Measurements from ENCODE around the gene XAF1. TPM values are rescaled to one million over a fixed set of nuclear protein-coding genes. Genes with fewer than 3 reads are reported as not detected.
"Not testable (repeated sequence)": the region's sequence is repeated elsewhere in the genome, so short reads cannot be mapped to it uniquely, and the experiment has no call there.

XAF1 gene
- total and polyA plus RNA-seq, 9 donors: 33.3 to 111 (median 81.4) TPM

- Histone ChIP-seq H3K4me3 (peak overlapping the region; percentile 56), H3K36me3 (no peaks in the 10 kb centered on the region), H3K9me3 (no peaks in the 10 kb centered on the region), H3K27ac (peak overlapping the region; percentile 95 to 96), H3K4me1 (ENCODE audit: insufficient read depth) (peaks cover 25% of the 10 kb centered on the region), H3K27me3 (no peaks in the 10 kb centered on the region)
- intact Hi-C loops (cut with DNase I): loop anchor here in 2 of 4 donors (5.0 to 10.0 kb wide), 3 partner anchors 44 to 258 kb away; partner anchors contain the start of genes RNASEK (in 1 of the 2) and SLC13A5 (in 1 of the 2)
- DNase-seq: peak in 3 of 5 donors; percentile 27 to 43 (median 41)
- no peak for TF ChIP-seq CTCF (IDR thresholded peaks at IDR 0.05)
- TF ChIP-seq POLR2A (IDR thresholded peaks at IDR 0.05): no peak
- TF ChIP-seq EP300 (IDR thresholded peaks at IDR 0.05): no peak
- 5 to 13% (median 6%) methylated on average over 11 to 13 of the region's 13 CpGs for WGBS, 3 donors
These were observed 682 bp downstream of the XAF1 start for GRCh38 chr17:6756425-6757031.

- Histone ChIP-seq H3K4me3 (no peak overlapping the region), H3K9me3 (no peaks in the 10 kb centered on the region), H3K4me1 (ENCODE audit: insufficient read depth) (peaks cover 18% of the 10 kb centered on the region), H3K36me3 (no peaks in the 10 kb centered on the region), H3K27me3 (no peaks in the 10 kb centered on the region), H3K27ac (peak overlapping the region in 1 of 2 donors; percentile 95)
- intact Hi-C loops (cut with DNase I): loop anchor here in 2 of 4 donors (5.0 to 10.0 kb wide), 3 partner anchors 45 to 257 kb away; partner anchors contain the start of genes RNASEK (in 1 of the 2) and SLC13A5 (in 1 of the 2)
- 86 to 95% (median 92%) methylated on average over 2 of the region's 2 CpGs for WGBS, 3 donors
- DNase-seq: no peak
- TF ChIP-seq EP300 (IDR thresholded peaks at IDR 0.05) (no peak), POLR2A (IDR thresholded peaks at IDR 0.05) (no peak), CTCF (IDR thresholded peaks at IDR 0.05) (no peak)
These were observed 1.9 kb downstream of the XAF1 start for GRCh38 chr17:6757747-6758146.

- DNase-seq: no peak
- Histone ChIP-seq H3K36me3 (peaks cover 4% of the 10 kb centered on the region), H3K4me3 (no peak overlapping the region), H3K27ac (no peak overlapping the region), H3K4me1 (ENCODE audit: insufficient read depth) (peaks cover 4% of the 10 kb centered on the region), H3K27me3 (no peaks in the 10 kb centered on the region), H3K9me3 (no peaks in the 10 kb centered on the region)
- intact Hi-C loops (cut with DNase I): loop anchor here in 1 of 4 donors (10.0 kb wide), 1 partner anchor 97 kb away; no protein-coding TSS in a partner anchor
- no peak for TF ChIP-seq POLR2A (IDR thresholded peaks at IDR 0.05)
- WGBS, 3 donors: 83 to 91% (median 85%) methylated on average over 8 of the region's 8 CpGs
These were observed 5.9 kb downstream of the XAF1 start for GRCh38 chr17:6761779-6762178.

- intact Hi-C loops (cut with DNase I): loop anchor here in 1 of 4 donors (10.0 kb wide), 1 partner anchor 104 kb away; no protein-coding TSS in a partner anchor
- Histone ChIP-seq H3K36me3 (peaks cover 13% of the 10 kb centered on the region), H3K27ac (no peak overlapping the region), H3K4me3 (no peak overlapping the region), H3K9me3 (peaks cover 0 to 31% of the 10 kb centered on the region in 2 donors), H3K4me1 (ENCODE audit: insufficient read depth) (no peaks in the 10 kb centered on the region), H3K27me3 (no peaks in the 10 kb centered on the region)
- DNase-seq: no peak
- TF ChIP-seq EP300 (IDR thresholded peaks at IDR 0.05) (no peak), POLR2A (IDR thresholded peaks at IDR 0.05) (no peak), CTCF (IDR thresholded peaks at IDR 0.05) (no peak)
- WGBS, 3 donors: 98 to 100% (median 99%) methylated on average over 2 of the region's 2 CpGs
These were observed 12.6 kb downstream of the XAF1 start for GRCh38 chr17:6768447-6768846.

- peaks cover 9% of the 10 kb centered on the region for H3K36me3 ChIP-seq
- H3K4me3 ChIP-seq: no peak overlapping the region
- WGBS, 3 donors: 92 to 95% (median 92%) methylated on average over 1 of the region's 1 CpG
- H3K27ac ChIP-seq: no peak overlapping the region
- H3K9me3 ChIP-seq: peaks cover 0 to 31% of the 10 kb centered on the region in 2 donors
- H3K27me3 ChIP-seq: no peaks in the 10 kb centered on the region
- H3K4me1 ChIP-seq (ENCODE audit: insufficient read depth): peaks cover 2% of the 10 kb centered on the region
- intact Hi-C loops (cut with DNase I): no loop called here
- no peak for TF ChIP-seq CTCF (IDR thresholded peaks at IDR 0.05)
- DNase-seq: no peak
These were observed 16.2 kb downstream of the XAF1 start for GRCh38 chr17:6772016-6772415.

- H3K27me3 ChIP-seq; DNase-seq; H3K27ac ChIP-seq; H3K4me3 ChIP-seq; H3K36me3 ChIP-seq; H3K4me1 ChIP-seq (ENCODE audit: insufficient read depth); intact Hi-C loops (cut with DNase I): not testable (repeated sequence)
- H3K9me3 ChIP-seq: peaks cover 0 to 20% of the 10 kb centered on the region in 2 donors
- WGBS, 3 donors: 95 to 97% (median 96%) methylated on average over 8 of the region's 8 CpGs
These were observed 19.1 kb downstream of the XAF1 start for GRCh38 chr17:6774906-6775305.
